NCI-H774 (cell line): ENCODE results near the gene ACACA.
A peak's percentile ranks its signal among the peaks of the same experiment; 100 is the strongest.

ENCODE experiments used
- DNase-seq: peaks from one replicate; lab custom pipeline; 2025; lab: John Stamatoyannopoulos, UW

Gene ACACA

GRCh38 chr17:37067555-37068111, 339.0 kb downstream of the ACACA start:
- DNase-seq = peak; percentile 44

GRCh38 chr17:37066322-37067255, 340.0 kb downstream of the ACACA start:
- DNase-seq = no peak

- no peak for DNase-seq
These were observed 340.9 kb downstream of the ACACA start for GRCh38 chr17:37065486-37066321.

- DNase-seq = no peak
These were observed 341.7 kb downstream of the ACACA start for GRCh38 chr17:37064956-37065355.

GRCh38 chr17:37064206-37064605, 342.4 kb downstream of the ACACA start:
- DNase-seq = no peak

GRCh38 chr17:37062021-37062420, 344.6 kb downstream of the ACACA start:
- DNase-seq = no peak

GRCh38 chr17:37060928-37061327, 345.7 kb downstream of the ACACA start:
- DNase-seq = no peak

GRCh38 chr17:37060094-37060493, 346.5 kb downstream of the ACACA start:
- no peak for DNase-seq

- no peak for DNase-seq
These were observed 347.1 kb downstream of the ACACA start for GRCh38 chr17:37059493-37059892.

GRCh38 chr17:37056622-37057021, 350.0 kb downstream of the ACACA start:
- no peak for DNase-seq

- DNase-seq = no peak
These were observed 351.7 kb downstream of the ACACA start for GRCh38 chr17:37054894-37055293.

- DNase-seq = no peak
These were observed 354.2 kb downstream of the ACACA start for GRCh38 chr17:37052450-37052849.

- no peak for DNase-seq
These were observed 354.8 kb downstream of the ACACA start for GRCh38 chr17:37051833-37052232.

- no peak for DNase-seq
These were observed 355.3 kb downstream of the ACACA start for GRCh38 chr17:37051381-37051780.

GRCh38 chr17:37050920-37051319, 355.7 kb downstream of the ACACA start:
- no peak for DNase-seq

GRCh38 chr17:37048811-37049210, 357.8 kb downstream of the ACACA start:
- DNase-seq = no peak

GRCh38 chr17:37047631-37048104, 359.0 kb downstream of the ACACA start:
- peak; percentile 87 for DNase-seq

GRCh38 chr17:37045351-37045922, 361.2 kb downstream of the ACACA start:
- no peak for DNase-seq

GRCh38 chr17:37043201-37043600, 363.4 kb downstream of the ACACA start:
- DNase-seq = no peak

GRCh38 chr17:37041932-37042331, 364.7 kb downstream of the ACACA start:
- DNase-seq = no peak

- DNase-seq = no peak
These were observed 367.4 kb downstream of the ACACA start for GRCh38 chr17:37039269-37039668.

- DNase-seq = no peak
These were observed 369.0 kb downstream of the ACACA start for GRCh38 chr17:37037590-37038155.
